HUDEP-2 (cell line): ENCODE measurements around the gene ASIC1.

Source experiments
- DNase-seq, 76 experiments: peaks; one replicate each; lab custom pipeline; 2025; ENCODE audit not compliant: unreplicated experiment in 76 of 76; lab: John Stamatoyannopoulos, UW

The ASIC1 gene

DNA sequence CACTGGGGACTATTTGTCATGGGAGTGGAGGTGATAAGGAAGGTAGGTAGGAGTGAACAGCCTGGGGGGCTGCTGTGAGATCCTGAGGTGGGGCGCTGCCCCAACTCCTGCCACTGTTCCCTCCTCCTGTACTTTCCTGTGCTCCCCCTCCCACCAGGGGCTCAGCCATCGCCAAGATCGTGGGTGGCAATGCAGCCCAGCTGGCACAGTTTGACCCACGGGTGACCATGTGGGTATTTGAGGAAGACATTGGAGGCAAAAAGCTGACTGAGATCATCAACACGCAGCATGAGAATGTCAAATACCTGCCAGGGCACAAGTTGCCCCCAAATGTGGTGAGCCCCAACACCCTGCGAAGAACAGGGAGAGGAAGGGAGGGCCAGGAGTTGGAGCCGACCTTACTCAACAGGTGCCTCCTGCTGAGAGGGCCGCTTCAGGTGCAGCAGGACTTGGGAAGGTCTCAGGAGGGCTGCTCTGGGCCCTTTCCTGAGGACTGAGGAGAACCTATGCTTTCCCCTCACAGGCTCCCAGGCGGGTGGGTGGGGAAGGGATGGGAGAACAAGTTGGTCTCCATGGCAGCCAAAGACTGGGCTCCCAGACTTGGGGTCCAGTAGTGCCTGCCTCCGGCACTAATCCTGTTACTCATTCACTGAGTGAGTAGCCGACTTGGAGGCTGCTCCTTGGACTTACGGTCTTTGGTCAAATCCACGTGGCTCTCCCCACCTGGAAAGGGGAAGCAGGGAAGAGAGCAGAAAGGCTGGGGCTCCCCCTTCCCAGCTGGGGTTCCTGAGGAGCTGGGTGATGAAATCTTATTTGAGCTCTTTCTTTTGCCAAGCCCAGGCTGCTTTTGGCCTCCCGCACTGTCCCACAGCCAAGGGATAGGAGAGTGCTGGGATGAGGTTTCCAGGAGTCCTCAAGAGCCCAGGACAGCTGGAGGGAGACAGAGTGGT lies 47.3 kb downstream of the ASIC1 start:
- no peak for DNase-seq

DNA sequence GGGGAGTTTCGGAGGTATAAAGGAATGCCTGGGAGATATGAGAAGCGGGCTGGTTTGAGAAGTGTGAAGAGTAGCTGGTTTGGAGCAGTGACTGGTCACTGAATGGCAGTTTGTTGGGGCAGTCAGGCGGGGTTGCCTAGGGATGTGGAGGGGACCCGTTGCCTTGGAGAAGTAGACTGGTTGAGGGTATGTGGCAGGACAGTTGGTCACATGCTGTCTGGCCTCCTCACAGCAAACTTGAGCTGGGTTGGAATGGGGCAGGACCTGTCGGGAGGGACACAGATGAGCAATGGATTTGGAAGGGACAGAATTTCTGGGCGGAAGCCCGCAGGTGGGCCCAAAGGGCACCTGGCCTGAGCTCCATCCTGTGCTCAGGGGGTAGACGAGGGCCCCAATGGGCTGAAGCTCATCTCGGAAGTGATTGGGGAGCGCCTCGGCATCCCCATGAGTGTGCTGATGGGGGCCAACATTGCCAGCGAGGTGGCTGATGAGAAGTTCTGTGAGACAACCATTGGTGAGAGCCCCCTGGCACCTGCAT lies 48.6 kb downstream of the ASIC1 start:
- no peak for DNase-seq

DNA sequence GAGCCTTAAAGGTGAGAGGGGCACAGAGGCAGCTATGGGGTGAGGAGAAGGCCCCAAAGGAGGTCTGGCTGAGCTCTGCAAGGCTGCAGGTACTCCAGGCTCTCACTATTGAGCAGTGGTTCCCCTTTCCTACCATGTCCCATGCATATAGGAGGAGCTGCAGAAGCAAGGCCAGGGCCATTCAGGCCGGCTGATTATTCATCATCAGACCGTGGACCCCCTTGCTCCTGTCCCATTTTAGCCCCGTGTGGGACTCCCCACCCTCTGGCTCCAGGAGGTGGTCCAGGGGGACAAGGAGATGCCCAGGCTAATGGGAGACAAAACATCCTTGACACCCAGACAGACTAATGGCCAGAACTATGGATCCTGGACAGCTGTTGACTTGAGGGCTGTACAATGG lies 49.5 kb downstream of the ASIC1 start:
- no peak for DNase-seq

DNA sequence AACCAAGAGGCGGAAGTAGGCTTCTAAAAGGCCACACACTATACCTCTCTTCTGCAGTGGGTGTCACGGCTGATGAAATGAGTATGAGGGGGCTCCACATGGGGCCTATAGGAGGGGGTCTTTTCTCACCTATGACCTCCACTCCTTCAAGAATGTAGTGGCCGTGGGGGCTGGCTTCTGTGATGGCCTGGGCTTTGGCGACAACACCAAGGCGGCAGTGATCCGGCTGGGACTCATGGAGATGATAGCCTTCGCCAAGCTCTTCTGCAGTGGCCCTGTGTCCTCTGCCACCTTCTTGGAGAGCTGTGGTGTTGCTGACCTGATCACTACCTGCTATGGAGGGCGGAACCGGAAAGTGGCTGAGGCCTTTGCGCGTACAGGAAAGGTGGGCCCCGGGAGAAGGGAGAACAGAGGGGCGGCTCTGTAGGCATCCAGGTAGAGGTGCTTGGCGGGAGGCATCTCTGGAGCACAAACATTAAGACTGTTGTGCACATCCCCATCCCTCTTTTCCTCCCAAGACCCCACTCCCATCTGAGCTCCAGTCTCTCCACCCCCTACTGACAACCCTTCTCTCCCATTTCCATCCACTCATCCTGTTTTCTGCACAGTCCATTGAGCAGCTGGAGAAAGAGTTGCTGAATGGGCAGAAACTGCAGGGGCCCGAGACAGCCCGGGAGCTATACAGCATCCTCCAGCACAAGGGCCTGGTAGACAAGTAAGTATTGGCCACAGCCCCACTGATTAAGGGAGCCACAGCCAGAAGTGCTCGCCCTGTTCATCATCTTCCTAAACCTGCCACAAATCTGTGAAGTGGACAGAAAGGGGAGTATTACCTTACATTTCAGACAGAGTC lies 50.2 kb downstream of the ASIC1 start:
- DNase-seq: no peak

DNA sequence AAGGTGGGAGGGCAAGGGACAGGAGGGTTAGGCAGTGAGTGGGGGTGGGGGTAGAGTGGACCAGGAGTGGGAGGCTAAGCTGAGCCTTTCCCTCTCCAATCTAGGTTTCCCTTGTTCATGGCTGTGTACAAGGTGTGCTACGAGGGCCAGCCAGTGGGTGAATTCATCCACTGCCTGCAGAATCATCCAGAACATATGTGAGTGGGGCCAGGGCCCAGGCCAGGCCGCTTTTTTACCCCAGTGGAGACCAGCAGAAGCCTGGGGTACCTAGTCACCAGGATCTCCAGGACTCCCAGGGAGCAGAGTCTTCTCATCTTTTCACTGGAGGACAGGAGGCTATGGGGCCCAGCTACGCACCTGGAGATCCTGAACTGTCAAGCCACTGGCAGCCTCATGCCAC lies 51.9 kb downstream of the ASIC1 start:
- no peak for DNase-seq

DNA sequence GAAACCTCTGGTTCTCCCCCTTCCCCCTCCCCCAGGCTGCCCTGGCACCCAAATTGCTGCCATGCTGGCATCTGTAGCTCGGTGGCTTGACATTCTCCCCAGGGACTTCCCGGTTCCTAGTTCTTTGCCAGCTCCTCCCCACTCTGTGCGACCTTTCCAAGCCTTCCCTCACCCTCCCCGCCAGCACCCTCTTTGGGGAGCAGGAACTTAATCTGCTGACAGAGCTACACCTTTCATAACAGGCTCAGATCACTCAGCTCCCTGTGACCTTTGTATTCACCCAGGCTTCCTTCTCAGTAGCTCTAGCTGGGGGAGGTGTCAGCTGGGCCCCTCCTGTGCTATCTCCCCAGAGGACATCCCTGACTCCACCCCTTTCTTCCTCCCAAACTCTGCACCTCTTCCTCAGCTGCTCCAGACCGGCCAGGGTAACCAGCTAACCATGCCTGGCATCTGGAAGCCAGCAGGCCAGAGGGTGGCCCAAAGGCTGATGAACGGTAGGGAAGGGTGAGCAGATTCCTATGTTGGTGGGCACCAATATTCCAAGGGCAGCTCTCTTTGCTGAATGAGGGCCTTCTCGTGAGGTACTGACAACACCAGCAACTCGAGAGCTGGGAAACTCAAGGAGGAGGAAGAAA lies 52.8 kb downstream of the ASIC1 start:
- DNase-seq: peak in 47 of 76 experiments; percentile 3 to 61 (median 28)

DNA sequence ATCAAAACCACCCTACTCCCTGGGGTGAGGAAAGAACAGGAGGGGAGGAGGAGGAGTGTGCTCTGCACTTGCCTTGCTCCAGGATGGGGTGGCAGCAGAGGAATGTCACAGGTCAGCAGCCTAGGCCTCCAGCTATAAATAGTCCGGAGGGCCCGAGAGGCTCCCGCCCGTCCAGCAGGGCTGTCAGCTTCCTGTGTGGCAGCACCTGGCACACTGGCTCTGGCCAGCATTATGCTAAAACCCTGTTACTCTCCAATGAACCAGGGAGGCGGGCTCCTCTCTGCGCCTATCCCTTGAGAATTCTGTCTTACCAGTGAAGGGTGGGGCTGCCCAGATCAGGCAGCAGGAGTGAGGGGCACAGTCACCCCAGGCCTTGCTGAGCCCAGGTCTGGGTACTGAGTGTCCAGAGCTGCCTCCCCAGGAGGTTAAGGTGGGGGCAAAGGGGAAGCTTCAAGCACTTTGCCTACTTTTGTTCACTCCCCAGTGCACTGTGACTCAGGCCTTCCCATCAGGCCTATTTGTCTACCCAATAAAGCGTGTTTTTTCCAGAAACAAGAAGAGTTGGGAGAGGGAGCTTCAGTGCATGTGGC lies 53.5 kb downstream of the ASIC1 start:
- peak in 2 of 76 experiments; percentile 7 to 33 for DNase-seq

DNA sequence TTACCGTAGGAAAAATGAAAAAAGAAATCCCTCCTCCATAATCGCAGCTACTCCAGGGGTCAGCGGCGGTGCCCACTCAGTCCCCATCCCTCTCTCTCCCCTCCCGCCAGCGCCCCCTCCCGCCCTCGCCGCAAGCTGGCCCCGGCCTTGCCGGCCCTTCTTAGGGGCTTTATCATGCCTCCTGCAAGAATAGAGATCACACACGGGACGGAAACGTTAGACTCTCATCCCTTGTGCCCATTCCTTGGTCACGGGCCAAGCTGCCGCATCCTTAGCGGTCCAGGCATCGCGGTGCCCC lies 53.9 kb downstream of the ASIC1 start:
- DNase-seq: no peak

DNA sequence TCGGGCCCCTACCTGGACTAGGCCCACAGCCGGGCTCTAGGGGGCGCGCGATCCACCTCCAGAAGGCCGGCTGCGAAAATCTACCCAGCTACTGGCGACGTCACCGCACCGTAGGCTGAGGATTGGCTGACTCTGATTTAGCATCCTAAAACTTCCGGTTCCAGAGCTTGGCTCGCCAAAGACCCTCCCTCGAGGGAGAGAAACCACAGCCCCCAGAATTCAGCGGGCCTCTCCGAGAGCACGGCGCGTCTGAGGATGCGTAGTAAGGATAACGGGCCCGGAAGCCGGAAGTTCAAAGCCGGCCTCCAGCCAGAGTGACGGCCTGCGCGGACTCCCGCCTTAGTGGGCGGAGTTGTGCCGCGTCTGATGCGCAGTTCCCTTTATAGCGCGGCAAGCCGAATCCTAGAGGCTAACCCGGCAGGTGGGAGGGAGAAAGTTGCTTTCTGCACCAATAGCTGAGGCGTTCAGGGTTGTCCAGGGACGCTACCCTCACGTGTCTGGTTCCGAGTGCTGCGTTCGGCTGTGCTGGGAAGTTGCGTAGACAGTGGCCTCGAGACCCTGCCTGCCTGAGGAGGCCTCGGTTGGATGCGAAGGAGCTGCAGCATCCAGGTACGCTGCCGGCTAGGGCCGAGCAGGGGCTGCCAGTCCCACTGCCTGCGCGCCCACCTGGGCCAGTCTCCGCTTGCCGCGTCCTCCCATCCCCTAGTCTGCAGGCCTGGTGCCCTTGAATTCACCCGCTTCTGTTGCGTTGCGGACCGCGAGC lies 54.5 kb downstream of the ASIC1 start, which contains the start of gene COX14:
TSS of gene COX14 (plus strand) at position 544 of the 763 bp plus-strand sequence. CDS start 7,808 bp downstream, outside the sequence.
- peak; percentile 44 to 100 (median 97) for DNase-seq

DNA sequence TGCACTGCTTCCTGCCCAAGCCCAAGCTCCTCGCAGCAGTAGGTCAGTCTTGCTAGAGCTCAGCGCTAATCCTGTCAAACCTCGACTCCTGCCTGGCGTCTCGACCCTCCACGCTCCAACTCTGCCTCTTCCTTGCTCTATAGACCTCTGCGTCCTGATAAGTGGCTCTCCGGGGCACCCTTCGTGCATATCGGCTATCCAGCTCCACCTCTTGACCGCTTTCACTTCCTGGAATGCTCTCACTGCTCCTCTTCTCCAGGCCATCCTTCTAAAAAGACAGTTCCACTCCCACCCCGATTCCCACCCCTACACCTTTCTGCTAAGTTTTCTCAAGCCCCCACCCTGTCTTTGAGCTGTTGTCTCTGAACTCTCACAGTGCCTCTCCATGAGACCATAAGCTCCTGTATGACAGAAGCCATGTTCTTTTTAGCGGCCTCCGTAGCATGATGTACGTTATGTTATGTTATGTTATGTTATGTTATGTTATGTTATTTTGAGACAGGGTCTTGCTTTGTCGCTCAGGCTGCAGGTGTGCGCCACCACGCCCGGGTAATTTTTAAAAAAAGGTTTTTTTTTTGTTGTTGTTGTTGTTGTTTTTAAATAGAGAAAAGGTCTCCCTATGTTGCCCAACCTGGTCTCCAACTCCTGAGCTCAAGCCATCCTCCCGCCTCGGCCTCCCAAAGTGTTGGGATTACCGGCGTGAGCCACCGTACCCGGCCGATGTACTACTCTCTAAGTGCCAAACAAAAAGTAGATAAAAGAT lies 55.2 kb downstream of the ASIC1 start:
- DNase-seq: peak in 34 of 76 experiments; percentile 3 to 65 (median 36)

DNA sequence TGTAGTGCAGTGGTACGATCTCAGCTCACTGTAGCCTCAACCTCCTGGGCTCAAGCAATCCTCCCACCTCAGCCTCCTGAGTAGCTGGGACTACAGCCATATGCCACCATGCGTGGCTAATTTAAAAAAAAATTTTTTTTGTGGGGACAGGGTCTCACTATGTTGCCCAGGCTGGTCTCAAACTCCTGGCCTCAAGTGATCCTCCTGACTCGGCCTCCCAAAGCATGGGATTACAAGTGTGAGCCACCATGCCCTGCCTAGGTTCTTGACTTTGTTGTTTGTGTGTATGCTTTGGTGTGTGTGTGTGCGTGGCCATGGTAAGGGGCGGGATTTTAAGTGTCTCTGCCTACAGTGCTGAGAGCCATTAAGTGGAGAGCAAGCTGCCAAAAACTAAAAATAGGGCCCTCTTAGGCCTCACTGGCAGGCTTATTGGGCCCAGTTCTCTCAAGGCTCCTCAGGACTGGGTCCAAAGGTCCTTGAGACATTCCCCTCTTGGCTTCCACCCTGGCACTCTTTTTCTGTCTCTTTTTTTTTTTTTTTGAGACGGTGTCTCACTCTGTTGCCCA lies 59.7 kb downstream of the ASIC1 start:
- no peak for DNase-seq

DNA sequence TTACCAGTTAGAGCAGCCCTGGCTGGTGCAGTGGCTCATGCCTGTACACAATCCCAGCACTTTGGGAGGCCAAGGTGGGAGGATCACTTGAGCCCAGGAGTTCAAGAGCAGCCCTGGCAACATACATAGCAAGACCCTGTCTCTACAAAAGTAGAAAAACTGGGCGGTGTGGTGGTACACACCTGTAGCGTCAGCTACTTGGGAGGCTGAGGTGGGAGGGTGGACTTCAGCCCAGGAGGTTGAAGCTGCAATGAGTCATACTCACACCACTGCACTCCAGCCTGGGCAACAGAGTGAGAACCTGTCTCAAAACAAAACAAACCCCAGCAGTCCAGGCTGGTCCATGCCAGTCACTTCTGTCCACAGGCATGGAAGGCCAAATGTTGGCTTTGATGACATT lies 62.0 kb downstream of the ASIC1 start:
- DNase-seq: no peak

DNA sequence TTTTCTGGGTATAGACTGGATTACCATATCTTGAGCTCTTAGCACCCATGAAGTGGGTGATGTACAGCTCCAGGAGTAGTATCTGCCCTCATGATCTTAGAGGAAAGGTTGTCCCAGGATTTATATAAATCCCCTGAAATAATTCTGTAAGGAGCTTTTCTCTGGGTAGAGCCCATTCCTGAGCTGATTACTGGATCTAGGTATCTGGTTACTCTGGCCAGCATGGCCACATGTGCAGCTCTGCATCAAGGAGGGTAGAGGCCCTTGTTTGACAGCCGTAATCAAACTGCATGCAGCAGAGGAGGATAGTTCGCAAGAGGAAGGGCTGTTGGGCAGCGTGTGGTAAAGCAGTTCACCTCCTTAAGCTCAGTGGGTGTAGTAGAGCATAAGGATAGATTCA lies 63.1 kb downstream of the ASIC1 start:
- no peak for DNase-seq

DNA sequence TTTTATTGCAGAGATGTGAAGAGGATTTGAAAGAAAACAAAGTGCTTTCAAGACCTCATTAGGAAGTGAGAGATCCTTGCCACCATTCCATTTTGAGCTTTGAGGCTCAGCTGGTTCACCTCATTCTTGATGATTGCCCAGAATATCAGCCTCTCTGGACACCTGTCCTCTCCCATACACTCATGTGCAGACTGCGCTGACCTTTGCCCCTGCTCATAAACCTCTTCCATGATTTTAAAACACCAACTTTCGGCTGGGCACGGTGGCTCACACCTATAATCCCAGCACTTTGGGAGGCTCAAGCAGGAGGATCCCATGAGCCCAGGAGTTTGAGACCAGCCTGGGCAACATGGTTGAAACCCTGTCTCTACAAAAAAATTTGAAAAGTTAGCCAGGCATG lies 63.6 kb downstream of the ASIC1 start:
- DNase-seq: no peak

DNA sequence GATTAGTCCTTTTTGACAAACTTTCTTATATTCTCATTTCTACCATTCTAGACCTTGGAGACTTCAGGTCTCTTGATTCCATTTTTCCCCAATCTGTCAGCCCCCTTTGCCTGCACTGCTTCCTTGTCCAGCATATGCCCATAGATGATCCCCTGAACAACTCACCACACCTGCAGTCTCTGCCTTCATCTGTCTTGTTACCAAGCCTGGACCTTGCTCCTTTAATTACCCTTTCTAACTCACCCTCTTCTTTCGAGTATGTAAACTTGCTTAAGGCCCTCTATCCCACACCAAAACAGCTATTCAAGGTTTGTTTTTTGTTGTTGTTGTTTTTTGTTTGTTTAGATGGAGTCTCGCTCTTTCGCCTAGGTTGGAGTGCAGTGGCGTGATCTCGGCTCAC lies 64.2 kb downstream of the ASIC1 start:
- no peak for DNase-seq

DNA sequence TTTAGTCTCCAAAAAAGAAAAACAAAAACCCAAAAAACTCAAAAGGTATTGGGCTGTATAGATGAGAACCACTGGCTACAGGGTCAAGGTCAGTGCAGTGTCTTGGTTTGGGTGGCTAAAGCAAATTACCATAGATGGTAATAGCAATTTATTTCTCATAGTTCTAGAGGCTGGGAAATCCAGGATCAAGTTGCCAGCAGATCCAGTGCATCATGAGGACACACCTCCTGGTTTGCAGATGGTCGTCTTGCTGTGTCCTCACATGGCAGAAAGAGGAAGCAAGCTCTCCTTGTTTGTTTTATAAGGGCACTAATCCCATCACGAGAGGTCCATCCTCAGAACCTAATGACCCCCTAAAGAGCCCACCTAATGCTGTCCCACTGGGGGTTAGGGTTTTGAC lies 65.8 kb downstream of the ASIC1 start:
- DNase-seq: no peak

DNA sequence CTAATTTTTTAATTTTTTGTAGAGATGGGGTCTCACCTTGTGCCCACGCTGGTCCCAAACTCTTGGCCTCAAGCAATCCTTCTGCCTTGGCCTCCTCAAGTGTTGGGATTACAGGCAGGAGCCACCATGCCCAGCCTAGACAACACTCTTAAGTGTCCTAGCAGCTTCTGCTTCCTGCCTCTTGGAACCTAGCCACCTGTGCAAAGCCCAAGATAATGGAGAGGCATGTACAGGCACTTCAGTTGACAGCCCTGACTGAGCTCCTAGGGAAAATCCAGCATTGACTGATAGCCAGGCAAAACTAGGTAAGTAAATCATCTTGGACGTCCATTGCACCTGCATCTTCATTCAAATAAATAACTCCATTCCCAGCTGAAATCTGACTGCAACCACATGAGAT lies 70.2 kb downstream of the ASIC1 start:
- no peak for DNase-seq

DNA sequence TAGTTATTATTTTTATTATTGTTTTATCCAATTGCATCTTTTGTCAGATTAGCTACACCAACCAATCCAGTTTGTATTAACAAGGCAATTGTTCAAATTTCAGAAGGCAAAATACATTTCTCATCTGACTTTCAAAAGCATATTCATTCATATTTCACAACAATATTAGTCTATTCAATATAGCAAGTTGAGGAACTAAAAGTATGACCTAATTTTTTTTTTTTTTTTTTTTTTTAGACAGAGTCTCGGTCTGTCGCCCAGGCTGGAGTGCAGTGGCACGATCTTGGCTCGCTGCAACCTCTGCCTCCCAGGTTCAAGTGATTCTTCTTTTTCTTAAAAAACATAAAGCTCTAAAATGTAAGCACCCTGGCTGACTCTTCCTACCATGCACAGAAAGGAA lies 71.9 kb downstream of the ASIC1 start:
- DNase-seq: no peak
